ENCODE measurements around the gene SEMA3C. TPM values are rescaled to one million over a fixed set of nuclear protein-coding genes. Genes with fewer than 3 reads are reported as not detected.

The SEMA3C gene
- total and polyA plus RNA-seq, 10 donors: 1.1 to 53.7 (median 13.0) TPM

DNA sequence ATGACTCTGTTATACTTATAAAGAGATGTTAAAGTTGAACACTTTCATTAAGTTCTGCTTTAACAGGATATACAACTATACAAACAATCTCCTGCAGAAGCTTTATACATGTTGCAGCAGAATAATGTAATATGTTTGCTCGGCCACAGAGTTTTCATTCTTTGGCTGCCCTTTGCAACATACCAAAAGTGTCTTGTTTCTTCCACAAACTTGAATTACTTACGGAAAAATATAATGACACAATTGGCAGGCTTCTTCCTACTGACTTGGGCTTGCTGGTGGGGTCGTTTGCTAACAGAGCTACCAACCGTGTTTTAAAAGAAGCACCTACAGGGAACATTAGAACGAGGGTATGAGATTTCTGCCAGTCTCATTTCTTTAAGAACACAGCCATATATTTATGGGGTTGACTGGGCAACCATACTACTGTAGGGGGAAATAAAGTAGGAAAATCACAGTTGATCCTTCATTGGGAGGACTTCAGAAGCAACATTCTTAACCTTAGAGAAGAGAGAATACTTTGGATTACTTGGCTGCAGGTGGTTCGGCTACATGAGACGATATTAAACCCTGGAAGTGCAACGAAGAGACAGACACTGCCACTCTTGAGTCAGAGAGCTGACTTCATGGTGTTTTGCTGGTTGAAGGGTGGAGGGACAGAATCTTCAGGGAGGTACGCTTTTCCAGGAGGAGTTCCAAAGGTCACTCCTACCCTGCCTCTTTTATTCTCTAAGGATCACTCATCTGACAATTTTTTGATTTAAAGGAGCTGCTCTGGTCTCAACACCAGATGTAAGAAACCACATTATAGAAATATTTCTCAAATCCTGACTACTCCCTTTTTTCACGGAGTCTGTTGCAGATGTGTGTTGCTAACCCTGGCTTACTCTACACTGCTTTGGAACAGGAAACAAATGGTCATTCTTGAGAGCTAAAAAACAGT, 123.9 kb downstream of the SEMA3C start:
- Histone ChIP-seq H3K27ac (no peak overlapping the region), H3K4me3 (no peak overlapping the region), H3K36me3 (no peaks in the 10 kb centered on the region), H3K27me3 (replicated peaks in 1 of 7) (no peaks in the 10 kb centered on the region), H3K4me1 (no peaks in the 10 kb centered on the region), H3K9me3 (no peaks in the 10 kb centered on the region)
- WGBS, 5 donors: 74 to 87% (median 85%) methylated on average over 10 of the region's 10 CpGs
- TF ChIP-seq POLR2AphosphoS5 (IDR thresholded peaks at IDR 0.05): no peak
- TF ChIP-seq, protein P1, sequence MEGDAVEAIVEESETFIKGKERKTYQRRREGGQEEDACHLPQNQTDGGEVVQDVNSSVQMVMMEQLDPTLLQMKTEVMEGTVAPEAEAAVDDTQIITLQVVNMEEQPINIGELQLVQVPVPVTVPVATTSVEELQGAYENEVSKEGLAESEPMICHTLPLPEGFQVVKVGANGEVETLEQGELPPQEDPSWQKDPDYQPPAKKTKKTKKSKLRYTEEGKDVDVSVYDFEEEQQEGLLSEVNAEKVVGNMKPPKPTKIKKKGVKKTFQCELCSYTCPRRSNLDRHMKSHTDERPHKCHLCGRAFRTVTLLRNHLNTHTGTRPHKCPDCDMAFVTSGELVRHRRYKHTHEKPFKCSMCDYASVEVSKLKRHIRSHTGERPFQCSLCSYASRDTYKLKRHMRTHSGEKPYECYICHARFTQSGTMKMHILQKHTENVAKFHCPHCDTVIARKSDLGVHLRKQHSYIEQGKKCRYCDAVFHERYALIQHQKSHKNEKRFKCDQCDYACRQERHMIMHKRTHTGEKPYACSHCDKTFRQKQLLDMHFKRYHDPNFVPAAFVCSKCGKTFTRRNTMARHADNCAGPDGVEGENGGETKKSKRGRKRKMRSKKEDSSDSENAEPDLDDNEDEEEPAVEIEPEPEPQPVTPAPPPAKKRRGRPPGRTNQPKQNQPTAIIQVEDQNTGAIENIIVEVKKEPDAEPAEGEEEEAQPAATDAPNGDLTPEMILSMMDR (IDR thresholded peaks at IDR 0.05 in 8 of 11, conservative IDR thresholded peaks at IDR 0.05 in 3 of 11): no peak
- intact Hi-C loops (cut with DNase I; ENCODE audit: low total_unique reads): no loop called here
- DNase-seq: no peak

DNA sequence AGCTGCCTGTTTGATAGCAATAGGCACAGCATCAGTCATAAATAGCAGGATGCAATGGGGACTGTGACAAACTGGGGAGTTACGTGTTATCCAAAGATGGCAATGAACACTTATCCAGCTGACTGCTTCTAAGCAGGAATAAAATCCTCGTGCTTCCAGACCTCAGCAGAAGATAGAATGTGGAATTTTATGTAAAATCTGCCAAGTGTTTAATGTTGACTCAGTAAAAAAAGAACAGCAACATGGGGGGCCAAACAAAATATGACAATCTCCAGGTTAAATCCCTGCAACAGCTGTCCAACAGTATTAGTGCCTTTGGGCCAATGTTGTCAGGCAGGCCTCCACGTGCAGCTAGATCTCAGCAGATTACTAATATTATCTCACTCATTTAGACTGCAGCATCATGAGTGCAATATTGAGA, 127.3 kb downstream of the SEMA3C start:
- Histone ChIP-seq H3K27me3 (replicated peaks in 1 of 7) (no peaks in the 10 kb centered on the region), H3K27ac (no peak overlapping the region), H3K9me3 (no peaks in the 10 kb centered on the region), H3K36me3 (no peaks in the 10 kb centered on the region), H3K4me3 (no peak overlapping the region), H3K4me1 (no peaks in the 10 kb centered on the region)
- intact Hi-C loops (cut with DNase I; ENCODE audit: low total_unique reads): no loop called here
- 67 to 79% (median 74%) methylated on average over 3 of the region's 3 CpGs for whole genome bisulfite sequencing, 5 donors
- no peak for DNase-seq
- TF ChIP-seq, protein P1 (IDR thresholded peaks at IDR 0.05 in 8 of 11, conservative IDR thresholded peaks at IDR 0.05 in 3 of 11): no peak
- TF ChIP-seq POLR2A (IDR thresholded peaks at IDR 0.05): no peak
- TF ChIP-seq POLR2AphosphoS5 (IDR thresholded peaks at IDR 0.05): no peak

DNA sequence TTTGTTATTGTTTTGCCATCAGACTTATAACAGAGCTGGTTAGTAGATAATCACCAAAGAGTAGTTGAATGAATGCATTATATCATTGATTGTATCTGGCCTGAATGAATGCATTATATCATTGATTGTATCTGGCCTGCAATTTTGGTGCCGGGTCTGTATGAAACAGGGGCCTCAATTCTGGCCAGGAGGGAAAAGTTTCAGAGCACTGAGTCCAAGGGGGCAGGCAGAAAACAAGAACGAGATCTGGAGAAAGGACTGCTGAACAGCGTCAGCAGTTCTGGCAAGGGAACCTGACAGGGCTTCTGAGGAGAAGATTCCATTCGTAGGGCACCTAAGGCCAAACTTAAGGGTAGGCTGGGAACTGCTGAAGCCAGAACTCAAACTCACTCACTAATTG, 128.0 kb downstream of the SEMA3C start:
- 75 to 89% (median 85%) methylated on average over 4 of the region's 4 CpGs for WGBS, 5 donors
- intact Hi-C loops (cut with DNase I; ENCODE audit: low total_unique reads): no loop called here
- no peaks in the 10 kb centered on the region for H3K4me1 ChIP-seq
- H3K4me3 ChIP-seq: no peak overlapping the region
- H3K27me3 ChIP-seq (replicated peaks in 1 of 7): no peaks in the 10 kb centered on the region
- DNase-seq: no peak
- H3K9me3 ChIP-seq: no peaks in the 10 kb centered on the region
- TF ChIP-seq POLR2A (IDR thresholded peaks at IDR 0.05) (no peak), POLR2AphosphoS5 (IDR thresholded peaks at IDR 0.05) (no peak)
- TF ChIP-seq, protein P1 (IDR thresholded peaks at IDR 0.05 in 8 of 11, conservative IDR thresholded peaks at IDR 0.05 in 3 of 11): no peak
- H3K27ac ChIP-seq: no peak overlapping the region
- no peaks in the 10 kb centered on the region for H3K36me3 ChIP-seq

DNA sequence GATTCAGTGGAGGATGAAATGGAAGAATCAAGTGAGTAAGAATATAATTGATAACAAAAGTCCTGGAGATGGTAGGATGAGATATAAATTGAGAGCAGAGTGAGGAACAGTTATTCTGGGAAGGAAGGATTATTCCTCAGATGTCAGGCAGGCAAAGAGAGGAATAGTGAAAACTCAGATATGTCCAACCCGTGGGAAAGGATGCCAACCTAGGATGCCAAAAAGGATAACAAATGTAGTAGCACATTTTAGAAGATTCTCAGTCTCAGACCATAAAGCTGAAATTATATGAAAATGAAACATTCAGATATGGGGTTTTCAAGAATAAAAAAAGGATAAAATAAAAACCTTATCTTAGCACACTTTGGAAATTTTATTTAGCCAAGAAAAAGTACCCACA, 131.1 kb downstream of the SEMA3C start:
- H3K27ac ChIP-seq: no peak overlapping the region
- H3K27me3 ChIP-seq (replicated peaks in 1 of 7): no peaks in the 10 kb centered on the region
- TF ChIP-seq, protein P1 (IDR thresholded peaks at IDR 0.05 in 8 of 11, conservative IDR thresholded peaks at IDR 0.05 in 3 of 11): no peak
- TF ChIP-seq POLR2A (IDR thresholded peaks at IDR 0.05) (no peak), POLR2AphosphoS5 (IDR thresholded peaks at IDR 0.05) (no peak)
- no peaks in the 10 kb centered on the region for H3K4me1 ChIP-seq
- no peaks in the 10 kb centered on the region for H3K36me3 ChIP-seq
- DNase-seq: no peak
- WGBS, 5 donors: 67 to 91% (median 85%) methylated on average over 1 of the region's 1 CpG
- intact Hi-C loops (cut with DNase I; ENCODE audit: low total_unique reads): no loop called here
- no peaks in the 10 kb centered on the region for H3K9me3 ChIP-seq
- H3K4me3 ChIP-seq: no peak overlapping the region

Data from spleen (tissue), 11 donors.